ENCODE data around the gene CDCP2.
A peak's percentile ranks its signal among the peaks of the same experiment; 100 is the strongest.
"Not testable (repeated sequence)": the region's sequence is repeated elsewhere in the genome, so short reads cannot be mapped to it uniquely, and the experiment has no call there.

The CDCP2 gene

GRCh38 chr1:54167422-54168139 lies 14.8 kb upstream of the CDCP2 start:
- DNase-seq = no peak

- not testable (repeated sequence) for DNase-seq
These were observed 13.6 kb upstream of the CDCP2 start for GRCh38 chr1:54166357-54166756.

GRCh38 chr1:54165146-54165545 lies 12.3 kb upstream of the CDCP2 start:
- DNase-seq = no peak

GRCh38 chr1:54163573-54163972 lies 10.8 kb upstream of the CDCP2 start:
- no peak for DNase-seq

- no peak for DNase-seq
These were observed 10.3 kb upstream of the CDCP2 start for GRCh38 chr1:54163051-54163450.

GRCh38 chr1:54161495-54162168 lies 8.8 kb upstream of the CDCP2 start:
- DNase-seq = no peak

- DNase-seq = no peak
These were observed 7.6 kb upstream of the CDCP2 start for GRCh38 chr1:54160351-54160750.

GRCh38 chr1:54159733-54160316 lies 7.0 kb upstream of the CDCP2 start:
- DNase-seq = no peak

- DNase-seq = no peak
These were observed 5.3 kb upstream of the CDCP2 start for GRCh38 chr1:54158071-54158470.

- no peak for DNase-seq
These were observed 4.6 kb upstream of the CDCP2 start for GRCh38 chr1:54157401-54157800.

- DNase-seq = no peak
These were observed 4.2 kb upstream of the CDCP2 start for GRCh38 chr1:54156986-54157385.

GRCh38 chr1:54156201-54156600 lies 3.4 kb upstream of the CDCP2 start:
- no peak for DNase-seq

GRCh38 chr1:54153535-54154439 lies 987 bp upstream of the CDCP2 start:
- peak; percentile 61 for DNase-seq

- no peak for DNase-seq
These were observed 1.8 kb downstream of the CDCP2 start for GRCh38 chr1:54151013-54151412.

GRCh38 chr1:54149734-54150133 lies 3.1 kb downstream of the CDCP2 start:
- DNase-seq = no peak

GRCh38 chr1:54144366-54144765 lies 8.4 kb downstream of the CDCP2 start:
- no peak for DNase-seq

GRCh38 chr1:54142146-54142900 lies 10.5 kb downstream of the CDCP2 start:
- no peak for DNase-seq

GRCh38 chr1:54139711-54140110 lies 13.1 kb downstream of the CDCP2 start:
- no peak for DNase-seq

- no peak for DNase-seq
These were observed 13.8 kb downstream of the CDCP2 start for GRCh38 chr1:54138994-54139393.

- DNase-seq = no peak
These were observed 15.2 kb downstream of the CDCP2 start for GRCh38 chr1:54137534-54138061.

GRCh38 chr1:54136963-54137533 lies 15.8 kb downstream of the CDCP2 start:
- no peak for DNase-seq

Data from NCI-H2171 (cell line).